GM21825 (cell line): ENCODE data around the gene FADS6.

Source experiments
- ATAC-seq: cut with Tn5 transposase; IDR thresholded peaks from one replicate; pipeline ENCODE4 v1.9.1; 2021; ENCODE audit warnings: mild to moderate bottlenecking, moderate library complexity; ENCODE audit not compliant: unreplicated experiment

Gene FADS6

GRCh38 chr17:74892013-74892841, 1.2 kb downstream of the FADS6 start:
- ATAC-seq = no peak

GRCh38 chr17:74890554-74890953, 2.9 kb downstream of the FADS6 start:
- no peak for ATAC-seq

- ATAC-seq = no peak
Observed at GRCh38 chr17:74888469-74888868, 5.0 kb downstream of the FADS6 start.

- no peak for ATAC-seq
Observed at GRCh38 chr17:74883241-74883745, 10.1 kb downstream of the FADS6 start.

GRCh38 chr17:74882517-74883240, 10.8 kb downstream of the FADS6 start:
- ATAC-seq = no peak

GRCh38 chr17:74881073-74881472, 12.4 kb downstream of the FADS6 start:
- no peak for ATAC-seq

- ATAC-seq = no peak
Observed at GRCh38 chr17:74879308-74879707, 14.1 kb downstream of the FADS6 start.

GRCh38 chr17:74878658-74879057, 14.8 kb downstream of the FADS6 start:
- ATAC-seq = no peak

- ATAC-seq = no peak
Observed at GRCh38 chr17:74877592-74878548, 15.6 kb downstream of the FADS6 start.

GRCh38 chr17:74875977-74876593, 17.3 kb downstream of the FADS6 start:
- ATAC-seq = no peak

GRCh38 chr17:74875155-74875976, 18.1 kb downstream of the FADS6 start:
- no peak for ATAC-seq

- ATAC-seq = no peak
Observed at GRCh38 chr17:74874615-74875037, 18.8 kb downstream of the FADS6 start.

- no peak for ATAC-seq
Observed at GRCh38 chr17:74873874-74874614, 19.4 kb downstream of the FADS6 start.

- peak; percentile 80 for ATAC-seq
Observed at GRCh38 chr17:74873037-74873873, 20.2 kb downstream of the FADS6 start.

GRCh38 chr17:74872313-74873036, 21.0 kb downstream of the FADS6 start, which contains the start of gene FDXR:
Gene FDXR, minus strand, starts transcription at chr17:74872994. Its CDS starts 50 bp downstream, at chr17:74872944.
- ATAC-seq = peak; percentile 14

- ATAC-seq = no peak
Observed at GRCh38 chr17:74871356-74872076, 21.9 kb downstream of the FADS6 start.
